H1 (cell line): Measurements from ENCODE around the gene TOMM40L. TPM values are rescaled to one million over a fixed set of nuclear protein-coding genes. Genes with fewer than 3 reads are reported as not detected.

Source experiments
- CTCF ChIA-PET: fragments of 300-600 bp; sonication (Branson Sonifier 250); formaldehyde crosslinking; loops from one replicate; lab custom pipeline; 2021; ENCODE audit not compliant: partially characterized antibody; lab: Charles Lee
- POLR2A ChIA-PET: fragments of 300-600 bp; sonication (Branson Sonifier 250); formaldehyde crosslinking; loops from one replicate; lab custom pipeline; 2021; ENCODE audit warnings: inconsistent platforms; ENCODE audit not compliant: partially characterized antibody; lab: Charles Lee
- DNase-seq, 2 experiments: peaks; one replicate each; pipeline versions ENCODE4 v3.0.0 to v3.0.0-alpha.2; 2010 to 2022; ENCODE audit warnings: low spot score in 2 of 2, low read depth in 1 of 2, mixed read lengths in 1 of 2
- FAIRE-seq: peaks from 2 replicates; lab custom pipeline; 2011; peaks lifted over from hg19 to GRCh38; lab: Jason Lieb, UNC
- H2AFZ ChIP-seq: 2 replicates; pipeline ENCODE4 v1.8.1; 2012; ENCODE audit warnings: low read length, inconsistent platforms
- H2AK5ac ChIP-seq: 2 replicates; pipeline ENCODE4 v1.6.1; 2013; ENCODE audit warnings: low read depth, low read length
- H2BK120ac ChIP-seq: replicated peaks from 2 replicates; pipeline ENCODE3; 2013; ENCODE audit warnings: low read depth, low read length, inconsistent platforms
- H2BK12ac ChIP-seq: 2 replicates; pipeline ENCODE4 v1.6.1; 2013; ENCODE audit warnings: low read depth, low read length
- H2BK15ac ChIP-seq: 2 replicates; pipeline ENCODE4 v1.6.1; 2013; ENCODE audit warnings: low read length
- H2BK20ac ChIP-seq: 2 replicates; pipeline ENCODE4 v1.6.1; 2013; ENCODE audit warnings: low read length
- H2BK5ac ChIP-seq: 2 replicates; pipeline ENCODE4 v1.6.1; 2013; ENCODE audit warnings: low read depth, low read length
- H3K14ac ChIP-seq: 2 replicates; pipeline ENCODE4 v1.6.1; 2013; ENCODE audit warnings: inconsistent platforms; ENCODE audit not compliant: insufficient read length
- H3K18ac ChIP-seq: 2 replicates; pipeline ENCODE4 v1.6.1; 2013; ENCODE audit warnings: low read length; ENCODE audit errors: extremely low read depth
- H3K23ac ChIP-seq: 2 replicates; pipeline ENCODE4 v1.6.1; 2013; ENCODE audit warnings: inconsistent platforms; ENCODE audit not compliant: insufficient read length
- H3K23me2 ChIP-seq: 2 replicates; pipeline ENCODE4 v1.6.1; 2013; ENCODE audit warnings: low read depth, low read length
- H3K27ac ChIP-seq: 2 replicates; pipeline ENCODE4 v1.6.1; 2011; ENCODE audit warnings: low read depth, low read length, inconsistent platforms
- H3K27me3 ChIP-seq, 4 experiments: replicated peaks in 1 of 4; 1 replicate in 1 of 4; 2 replicates in 3 of 4; pipeline versions ENCODE4 v1.6.1 to v1.8.1; 2011 to 2013; ENCODE audit warnings: low read length in 3 of 4, mild to moderate bottlenecking in 3 of 4, inconsistent platforms in 2 of 4, mixed read lengths in 2 of 4, moderate library complexity in 1 of 4; ENCODE audit not compliant: control insufficient read depth in 3 of 4, insufficient read depth in 3 of 4; ENCODE audit errors: extremely low read depth in 1 of 4
- H3K36me3 ChIP-seq, 4 experiments: 2 replicates each; pipeline versions ENCODE4 v1.6.1 to v1.8.1; 2011 to 2013; ENCODE audit warnings: mild to moderate bottlenecking in 4 of 4, low read length in 3 of 4, moderate library complexity in 2 of 4, control low read depth in 1 of 4, inconsistent platforms in 1 of 4; ENCODE audit not compliant: insufficient read depth in 4 of 4, control insufficient read depth in 2 of 4
- H3K4ac ChIP-seq: replicated peaks from 2 replicates; pipeline ENCODE3; 2013; ENCODE audit warnings: low read length, low read depth, mixed read lengths, inconsistent platforms; ENCODE audit not compliant: insufficient read length
- H3K4me1 ChIP-seq, 4 experiments: replicated peaks in 1 of 4; 1 replicate in 1 of 4; 2 replicates in 3 of 4; pipeline versions ENCODE4 v1.6.1 to v1.8.1; 2011 to 2013; ENCODE audit warnings: low read length in 3 of 4, inconsistent platforms in 2 of 4, mixed read lengths in 1 of 4; ENCODE audit not compliant: insufficient read depth in 4 of 4, control insufficient read depth in 3 of 4
- H3K4me2 ChIP-seq, 2 experiments: 2 replicates each; pipeline versions ENCODE4 v1.6.1 to v1.8.1; 2011 to 2013; ENCODE audit warnings: low read depth in 2 of 2, low read length in 2 of 2, control low read depth in 1 of 2, inconsistent platforms in 1 of 2, mild to moderate bottlenecking in 1 of 2; ENCODE audit not compliant: insufficient read depth in 1 of 2
- H3K4me3 ChIP-seq, 4 experiments: fragments of 200-600, 300-600 bp in 1 of 4; sonication (generic), shearing (Covaris generic), sonication (Bioruptor Twin) in 1 of 4; 2 replicates each; pipeline versions ENCODE4 v1.5.1 to v1.8.1; 2011 to 2016; ENCODE audit warnings: low read length in 4 of 4, low read depth in 3 of 4, control low read depth in 2 of 4, inconsistent platforms in 2 of 4, mild to moderate bottlenecking in 2 of 4, mixed read lengths in 1 of 4, moderate library complexity in 1 of 4; ENCODE audit not compliant: insufficient read depth in 2 of 4; ENCODE audit errors: extremely low read depth in 1 of 4
- H3K56ac ChIP-seq: replicated peaks from 2 replicates; pipeline ENCODE3; 2013; ENCODE audit warnings: low read depth, mild to moderate bottlenecking, mixed read lengths, low read length, inconsistent platforms; ENCODE audit not compliant: insufficient read length
- H3K79me1 ChIP-seq: 2 replicates; pipeline ENCODE4 v1.6.1; 2013; ENCODE audit warnings: low read depth, low read length, control low read depth
- H3K79me2 ChIP-seq, 2 experiments: 2 replicates each; pipeline versions ENCODE4 v1.6.1 to v1.8.1; 2012 to 2013; ENCODE audit warnings: low read length in 2 of 2, mild to moderate bottlenecking in 2 of 2, inconsistent platforms in 1 of 2; ENCODE audit not compliant: insufficient read depth in 2 of 2, control insufficient read depth in 1 of 2
- H3K9ac ChIP-seq, 4 experiments: replicated peaks in 1 of 4; 1 replicate in 1 of 4; 2 replicates in 3 of 4; pipeline versions ENCODE4 v1.6.1 to v1.8.1; 2011 to 2013; ENCODE audit warnings: low read depth in 3 of 4, low read length in 3 of 4, control low read depth in 2 of 4, mild to moderate bottlenecking in 2 of 4, moderate library complexity in 2 of 4, inconsistent platforms in 1 of 4; ENCODE audit errors: extremely low read depth in 1 of 4
- H3K9me3 ChIP-seq, 2 experiments: 2 replicates each; pipeline versions ENCODE4 v1.6.1 to v1.8.1; 2012 to 2013; ENCODE audit warnings: mild to moderate bottlenecking in 2 of 2, moderate library complexity in 2 of 2, control low read depth in 1 of 2, inconsistent platforms in 1 of 2, low read depth in 1 of 2, low read length in 1 of 2, mixed read lengths in 1 of 2; ENCODE audit not compliant: insufficient read depth in 2 of 2
- H4K20me1 ChIP-seq, 2 experiments: replicated peaks in 1 of 2; 2 replicates each; pipeline versions ENCODE3 to v1.8.1; 2011 to 2013; ENCODE audit warnings: inconsistent platforms in 2 of 2, low read length in 2 of 2, mild to moderate bottlenecking in 1 of 2; ENCODE audit not compliant: insufficient read depth in 2 of 2, control insufficient read depth in 1 of 2
- H4K5ac ChIP-seq: 2 replicates; pipeline ENCODE4 v1.6.1; 2013; ENCODE audit warnings: low read length, low read depth, mixed read lengths, inconsistent platforms; ENCODE audit not compliant: insufficient read length
- H4K8ac ChIP-seq: 2 replicates; pipeline ENCODE4 v1.8.0; 2013; ENCODE audit warnings: mild to moderate bottlenecking, moderate library complexity, low read length, inconsistent platforms; ENCODE audit not compliant: insufficient read depth; ENCODE audit errors: extremely low read depth
- H4K91ac ChIP-seq: replicated peaks from 2 replicates; pipeline ENCODE3; 2013; ENCODE audit warnings: low read length, mixed read lengths, inconsistent platforms; ENCODE audit not compliant: insufficient read length
- BRCA1 ChIP-seq: IDR thresholded peaks from 2 replicates; pipeline ENCODE4 v1.6.1; 2012; ENCODE audit warnings: low read depth, low read length, improper control_type of control experiment
- CHD1 ChIP-seq: IDR thresholded peaks from 2 replicates; pipeline ENCODE4 v1.6.1; 2012; ENCODE audit warnings: low read depth, low read length, improper control_type of control experiment
- CHD2 ChIP-seq: IDR thresholded peaks from 2 replicates; pipeline ENCODE4 v1.6.1; 2012; ENCODE audit warnings: low read length, improper control_type of control experiment
- CREB1 ChIP-seq: IDR thresholded peaks from 2 replicates; pipeline ENCODE4 v1.6.1; 2012; ENCODE audit warnings: inconsistent platforms
- CTBP2 ChIP-seq: IDR thresholded peaks from 2 replicates; pipeline ENCODE4 v1.7.0; 2011; ENCODE audit warnings: borderline replicate concordance, mild to moderate bottlenecking, moderate library complexity, mixed read lengths, low read length; ENCODE audit not compliant: insufficient read depth, insufficient read length
- FOSL1 ChIP-seq: IDR thresholded peaks from 2 replicates; pipeline ENCODE4 v1.6.1; 2011; ENCODE audit warnings: mild to moderate bottlenecking, low read depth, low read length, moderate library complexity; ENCODE audit not compliant: insufficient read depth
- HDAC6 ChIP-seq: IDR thresholded peaks from one replicate; pipeline ENCODE4 v1.7.1; 2012; ENCODE audit warnings: low read depth, mild to moderate bottlenecking, inconsistent platforms, low read length, moderate library complexity
- KDM1A ChIP-seq: fragments of 200-600, 300-600 bp; sonication (generic); IDR thresholded peaks from 2 replicates; pipeline ENCODE4 v1.7.1; 2016; ENCODE audit warnings: mild to moderate bottlenecking, low read length, borderline replicate concordance
- KDM5A ChIP-seq: fragments of 200-600 bp; IDR thresholded peaks from 2 replicates; pipeline ENCODE4 v1.7.1; 2012; ENCODE audit warnings: mild to moderate bottlenecking, low read length, inconsistent platforms, mixed read lengths
- NANOG ChIP-seq: IDR thresholded peaks from 2 replicates; pipeline ENCODE4 v1.6.1; 2011; ENCODE audit warnings: low read length, low read depth, mild to moderate bottlenecking, inconsistent platforms; ENCODE audit not compliant: insufficient read depth, poor library complexity, severe bottlenecking
- PHF8 ChIP-seq: fragments of 200-600 bp; sonication (generic); conservative IDR thresholded peaks from 2 replicates; pipeline ENCODE4 v1.7.1; 2012; ENCODE audit warnings: low read depth, mild to moderate bottlenecking, inconsistent platforms, low read length, moderate library complexity
- RBBP5 ChIP-seq: IDR thresholded peaks from 2 replicates; pipeline ENCODE4 v1.7.1; 2012; ENCODE audit warnings: low read depth, mild to moderate bottlenecking, inconsistent platforms, low read length, moderate library complexity, borderline replicate concordance
- TCF12 ChIP-seq: IDR thresholded peaks from 2 replicates; pipeline ENCODE4 v1.6.1; 2011; ENCODE audit warnings: low read depth, mild to moderate bottlenecking, low read length
- ZNF274 ChIP-seq: IDR thresholded peaks from 2 replicates; pipeline ENCODE4 v1.7.0; 2012; ENCODE audit warnings: low read length, borderline replicate concordance; ENCODE audit errors: extremely low read depth
- WGBS, 2 experiments: shearing (Covaris generic) in 1 of 2; methylation state at CpG; one replicate each; pipeline versions ENCODE4 v1.1.6 to v1.1.7; 2013 to 2015; ENCODE audit warnings: low lambda C conversion rate in 2 of 2, mixed read lengths in 2 of 2, inconsistent platforms in 1 of 2, low coverage in 1 of 2, missing lambda C conversion rate in 1 of 2; ENCODE audit not compliant: insufficient replicate concordance in 2 of 2, insufficient coverage in 1 of 2, insufficient read length in 1 of 2; ENCODE audit errors: extremely low coverage in 1 of 2, missing lambda C conversion rate in 1 of 2; 5-methylcytosine and 5-hydroxymethylcytosine counted together
- polyA plus RNA-seq, 7 experiments: library from polyadenylated mRNA; depleted of rRNA in 3 of 7; stranded (reverse) in 5 of 7; unstranded in 2 of 7; fragments of >200 nt in 5 of 7; fragments of 200-250 nt in 2 of 7; gene quantifications; 1 replicate in 5 of 7; 2 replicates in 1 of 7; 4 replicates in 1 of 7; pipeline versions ENCODE4 v1.2.1 to v1.2.3, GENCODE V29; 2011 to 2013; ENCODE audit warnings: missing spikeins in 2 of 7, mixed read lengths in 2 of 7
- total RNA-seq: library from RNA; stranded (reverse); fragmentation: NEBNext Ultra II Directional; extraction: Animal tissue kit (Norgen Biotek cat#: 25700); gene quantifications from 2 replicates; pipeline ENCODE4 v1.2.1, GENCODE V29; 2021
- TF ChIP-seq, protein P1 (sequence below): IDR thresholded peaks from 2 replicates; pipeline ENCODE4 v1.6.1; 2011; ENCODE audit warnings: low read depth, mild to moderate bottlenecking, low read length; ENCODE audit not compliant: insufficient read depth

TOMM40L gene
- total and polyA plus RNA-seq, 2 of the 8 experiments (the other 6 are each of a cell fraction or from before 2014, with no cell fraction given) = 11.4 to 15.0 TPM

DNA sequence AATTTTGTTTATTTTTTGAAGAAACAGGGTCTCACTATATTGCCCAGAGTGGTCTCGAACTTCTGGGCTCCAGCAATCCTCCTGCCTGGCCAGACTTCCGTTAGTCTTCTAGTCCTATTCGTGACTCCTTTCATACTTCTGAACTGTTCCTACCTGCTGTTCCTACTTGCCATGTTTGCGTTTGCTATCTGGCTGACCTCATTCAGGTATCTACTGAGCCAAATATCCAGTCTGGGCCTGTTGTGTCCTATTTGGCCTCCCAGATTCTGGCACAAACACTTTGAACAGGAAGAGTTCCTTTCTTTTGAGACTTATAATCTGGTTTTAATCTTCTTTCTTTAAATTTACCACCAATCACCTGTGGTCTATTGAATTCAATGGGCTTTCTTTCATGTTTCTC, 19.0 kb downstream of the TOMM40L start:
- Histone ChIP-seq H2AK5ac (no peak overlapping the region), H4K8ac (no peak overlapping the region), H4K91ac (no peak overlapping the region), H2BK15ac (no peak overlapping the region), H3K4me3 (no peak overlapping the region), H2BK5ac (no peak overlapping the region), H3K4me1 (no peaks in the 10 kb centered on the region), H3K9ac (no peak overlapping the region), H2BK120ac (no peak overlapping the region), H3K4ac (no peak overlapping the region), H2BK20ac (no peak overlapping the region), H3K79me2 (no peaks in the 10 kb centered on the region), H3K18ac (no peak overlapping the region), H3K56ac (no peak overlapping the region), H2AFZ (no peak overlapping the region), H3K9me3 (no peaks in the 10 kb centered on the region), H3K79me1 (no peaks in the 10 kb centered on the region), H3K23ac (no peak overlapping the region), H4K5ac (no peak overlapping the region), H3K36me3 (no peaks in the 10 kb centered on the region), H3K23me2 (no peaks in the 10 kb centered on the region), H3K27me3 (no peaks in the 10 kb centered on the region), H3K4me2 (no peak overlapping the region), H3K27ac (no peak overlapping the region), H3K14ac (no peak overlapping the region), H2BK12ac (no peak overlapping the region), H4K20me1 (no peaks in the 10 kb centered on the region)
- ChIA-PET CTCF (interaction anchor here (1.1 to 1.2 kb wide), 2 partner anchors 17 to 47 kb away, joined by 3 to 4 read pairs; no protein-coding TSS in a partner anchor), POLR2A (no interaction called here)
- DNase-seq (no peak), FAIRE-seq (no peak)
- WGBS, 2 experiments = 88% methylated on average over 4 of the region's 4 CpGs; no CpG with 5 or more reads in 1 of the 2 experiments
- TF ChIP-seq CHD1 = no peak
- no peak for TF ChIP-seq CREB1
- no peak for TF ChIP-seq NANOG
- no peak for TF ChIP-seq CTBP2
- no peak for TF ChIP-seq HDAC6
- TF ChIP-seq, protein P1, sequence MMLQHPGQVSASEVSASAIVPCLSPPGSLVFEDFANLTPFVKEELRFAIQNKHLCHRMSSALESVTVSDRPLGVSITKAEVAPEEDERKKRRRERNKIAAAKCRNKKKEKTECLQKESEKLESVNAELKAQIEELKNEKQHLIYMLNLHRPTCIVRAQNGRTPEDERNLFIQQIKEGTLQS = no peak
- TF ChIP-seq BRCA1 = no peak
- TF ChIP-seq ZNF274 = no peak
- TF ChIP-seq TCF12 = no peak
- no peak for TF ChIP-seq KDM5A
- TF ChIP-seq PHF8 = no peak
- TF ChIP-seq KDM1A = no peak
- no peak for TF ChIP-seq CHD2
- TF ChIP-seq FOSL1 = no peak
- no peak for TF ChIP-seq RBBP5
